Gastrocnemius medialis (tissue), 4 donors: ENCODE measurements around the gene ENO4. TPM values are rescaled to one million over a fixed set of nuclear protein-coding genes. Genes with fewer than 3 reads are reported as not detected.

Experiments used
- ATAC-seq, 2 donors: fragments of 150-250 bp; one replicate each; pipeline ENCODE4 v1.9.1; 2016
- DNase-seq, 2 donors: peaks; one replicate each; pipeline ENCODE4 v3.0.0-alpha.2; 2019
- H3K27ac ChIP-seq, 4 donors: fragments of 200-600 bp; sonication (generic); 1 replicate in 1 of 4; 2 replicates in 3 of 4; pipeline ENCODE4 v1.5.1; 2016 to 2018; ENCODE audit warnings: mild to moderate bottlenecking in 2 of 4, moderate library complexity in 1 of 4
- H3K27me3 ChIP-seq, 3 donors: fragments of 200-600 bp; sonication (generic) in 2 of 3; 1 replicate in 1 of 3; 2 replicates in 2 of 3; pipeline versions ENCODE4 v1.5.1 to v1.6.0; 2016 to 2019; ENCODE audit warnings: mild to moderate bottlenecking in 1 of 3, moderate library complexity in 1 of 3
- H3K36me3 ChIP-seq, 2 donors: fragments of 200-600 bp; sonication (generic) in 1 of 2; one replicate each; pipeline ENCODE4 v1.5.1; 2017 to 2018
- H3K4me1 ChIP-seq, 2 donors: fragments of 200-600 bp; sonication (generic) in 1 of 2; one replicate each; pipeline ENCODE4 v1.5.1; 2016 to 2017; ENCODE audit warnings: mild to moderate bottlenecking in 2 of 2
- H3K4me3 ChIP-seq, 4 donors: fragments of 200-600 bp; sonication (generic) in 3 of 4; 1 replicate in 1 of 4; 2 replicates in 3 of 4; pipeline ENCODE4 v1.5.1; 2016 to 2019; ENCODE audit warnings: mild to moderate bottlenecking in 2 of 4
- H3K9me3 ChIP-seq, 3 donors: fragments of 200-600 bp; sonication (generic) in 2 of 3; 1 replicate in 1 of 3; 2 replicates in 2 of 3; pipeline ENCODE4 v1.5.1; 2016 to 2019
- POLR2A ChIP-seq, 2 donors: fragments of 450-650 bp; IDR thresholded peaks; one replicate each; pipeline ENCODE4 v1.6.1; 2017; ENCODE audit warnings: antibody characterized with exemption in 2 of 2, mild to moderate bottlenecking in 2 of 2, moderate library complexity in 2 of 2
- in situ Hi-C, 4 donors: fragments of 200-750 bp; cut with MboI; loops; one replicate each; pipeline versions ENCODE4 v1.15.0 to v1.8.0; 2017; ENCODE audit warnings: low sequenced_read_pairs in 4 of 4
- intact Hi-C: fragments of 100-400 bp; cut with DNase I; formaldehyde crosslinking; loops from one replicate; pipeline ENCODE4 v1.15.1; 2023; ENCODE audit warnings: low total_unique reads
- total RNA-seq, 4 donors: library from RNA; depleted of rRNA; stranded (reverse); fragments of >200 nt; gene quantifications; one replicate each; pipeline versions ENCODE4 v1.1.0 to v1.2.3, GENCODE V29; 2016
- TF ChIP-seq, protein P1 (sequence below), 5 experiments: fragments of 450-650 bp in 3 of 5; fragments of 200-600 bp in 2 of 5; sonication (generic) in 2 of 5; IDR thresholded peaks in 4 of 5; conservative IDR thresholded peaks in 1 of 5; 1 replicate in 4 of 5; 2 replicates in 1 of 5; pipeline ENCODE4 v1.5.1; 2016 to 2019; ENCODE audit warnings: antibody characterized with exemption in 5 of 5, mild to moderate bottlenecking in 3 of 5, moderate library complexity in 3 of 5

ENO4 gene
- total RNA-seq, 4 donors from 2014 or later = not detected

DNA sequence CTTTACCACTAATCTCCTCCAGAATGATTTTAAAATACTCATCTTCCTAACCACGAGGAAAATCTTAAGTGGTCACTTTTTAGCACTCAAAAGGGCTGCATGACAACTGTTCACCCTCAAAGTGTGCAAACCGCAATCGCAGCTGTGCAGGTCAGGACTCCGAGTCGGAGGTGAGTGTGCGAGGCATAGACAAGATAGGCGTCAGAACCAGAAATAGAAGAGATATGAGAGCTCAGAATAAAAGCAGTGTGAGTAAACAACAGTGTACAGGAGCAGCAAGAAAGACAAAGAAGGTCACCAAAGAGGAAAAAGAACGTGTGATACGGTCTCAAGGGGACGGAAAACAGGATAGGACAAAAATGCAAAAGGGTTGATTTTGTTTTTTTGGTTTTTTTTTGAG is 17.5 kb upstream of the ENO4 start:
- intact Hi-C loops = no loop called here
- Histone ChIP-seq H3K27ac (no peak overlapping the region), H3K9me3 (no peaks in the 10 kb centered on the region), H3K4me3 (no peak overlapping the region), H3K27me3 (no peaks in the 10 kb centered on the region), H3K36me3 (no peaks in the 10 kb centered on the region), H3K4me1 (no peaks in the 10 kb centered on the region)
- no peak for TF ChIP-seq POLR2A (IDR thresholded peaks at IDR 0.05)
- TF ChIP-seq, protein P1, sequence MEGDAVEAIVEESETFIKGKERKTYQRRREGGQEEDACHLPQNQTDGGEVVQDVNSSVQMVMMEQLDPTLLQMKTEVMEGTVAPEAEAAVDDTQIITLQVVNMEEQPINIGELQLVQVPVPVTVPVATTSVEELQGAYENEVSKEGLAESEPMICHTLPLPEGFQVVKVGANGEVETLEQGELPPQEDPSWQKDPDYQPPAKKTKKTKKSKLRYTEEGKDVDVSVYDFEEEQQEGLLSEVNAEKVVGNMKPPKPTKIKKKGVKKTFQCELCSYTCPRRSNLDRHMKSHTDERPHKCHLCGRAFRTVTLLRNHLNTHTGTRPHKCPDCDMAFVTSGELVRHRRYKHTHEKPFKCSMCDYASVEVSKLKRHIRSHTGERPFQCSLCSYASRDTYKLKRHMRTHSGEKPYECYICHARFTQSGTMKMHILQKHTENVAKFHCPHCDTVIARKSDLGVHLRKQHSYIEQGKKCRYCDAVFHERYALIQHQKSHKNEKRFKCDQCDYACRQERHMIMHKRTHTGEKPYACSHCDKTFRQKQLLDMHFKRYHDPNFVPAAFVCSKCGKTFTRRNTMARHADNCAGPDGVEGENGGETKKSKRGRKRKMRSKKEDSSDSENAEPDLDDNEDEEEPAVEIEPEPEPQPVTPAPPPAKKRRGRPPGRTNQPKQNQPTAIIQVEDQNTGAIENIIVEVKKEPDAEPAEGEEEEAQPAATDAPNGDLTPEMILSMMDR (IDR thresholded peaks at IDR 0.05 in 4 of 5, conservative IDR thresholded peaks at IDR 0.05 in 1 of 5) = no peak
- in situ Hi-C loops = no loop called here
- no peak for ATAC-seq
- no peak for DNase-seq

DNA sequence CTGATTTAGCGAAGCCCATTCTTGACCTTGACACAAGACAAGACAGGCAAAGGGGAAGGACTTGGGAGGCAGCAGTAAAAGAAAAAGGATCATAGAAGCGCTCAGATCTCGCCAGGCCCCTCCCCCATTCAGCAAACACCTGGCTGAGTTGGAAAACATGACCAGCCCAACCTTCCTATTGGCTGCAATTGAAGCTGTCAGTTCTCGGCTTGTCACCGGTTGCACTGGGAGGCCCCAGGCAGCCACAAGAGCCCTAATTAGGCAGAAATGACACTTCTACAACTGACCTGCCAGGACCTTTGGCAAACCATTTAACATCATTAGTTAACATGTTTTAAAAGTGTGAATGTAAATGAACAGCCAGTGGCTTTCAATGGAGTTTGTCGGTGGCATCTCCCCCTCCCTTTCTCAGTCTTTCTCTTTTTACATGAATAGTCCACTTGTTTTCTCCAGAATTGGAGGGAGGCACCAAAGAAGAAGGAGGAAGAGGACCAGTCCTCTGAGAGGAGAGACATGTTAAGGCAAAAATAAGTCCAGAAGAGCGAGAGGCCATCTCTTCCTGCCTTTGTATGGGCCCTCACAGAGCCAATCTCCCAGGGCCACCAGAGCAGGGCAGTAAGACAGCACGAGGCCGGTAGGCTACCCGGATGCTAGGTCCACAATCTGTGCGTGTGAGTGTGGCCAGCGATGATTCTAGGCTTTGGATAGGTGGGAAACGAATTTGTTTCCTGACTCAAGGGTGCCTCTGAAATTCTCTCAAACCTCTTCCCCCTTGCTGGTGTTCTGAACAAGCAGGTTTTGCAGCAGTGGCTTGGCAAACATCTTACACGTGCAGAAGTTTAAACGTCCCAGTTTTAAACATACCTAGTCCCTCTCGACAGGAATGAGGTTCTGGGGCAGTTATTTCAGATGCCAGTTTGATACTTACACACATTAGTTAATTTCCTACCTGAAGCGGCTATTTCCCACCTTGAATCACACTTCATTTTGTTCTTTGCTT is 15.0 kb upstream of the ENO4 start:
- Histone ChIP-seq H3K4me1 (no peaks in the 10 kb centered on the region), H3K27ac (no peak overlapping the region), H3K9me3 (no peaks in the 10 kb centered on the region), H3K27me3 (no peaks in the 10 kb centered on the region), H3K4me3 (no peak overlapping the region), H3K36me3 (no peaks in the 10 kb centered on the region)
- intact Hi-C loops = no loop called here
- no peak for TF ChIP-seq POLR2A (IDR thresholded peaks at IDR 0.05)
- TF ChIP-seq, protein P1 (IDR thresholded peaks at IDR 0.05 in 4 of 5, conservative IDR thresholded peaks at IDR 0.05 in 1 of 5) = no peak
- ATAC-seq (no peak), DNase-seq (no peak)
- in situ Hi-C loops = no loop called here

DNA sequence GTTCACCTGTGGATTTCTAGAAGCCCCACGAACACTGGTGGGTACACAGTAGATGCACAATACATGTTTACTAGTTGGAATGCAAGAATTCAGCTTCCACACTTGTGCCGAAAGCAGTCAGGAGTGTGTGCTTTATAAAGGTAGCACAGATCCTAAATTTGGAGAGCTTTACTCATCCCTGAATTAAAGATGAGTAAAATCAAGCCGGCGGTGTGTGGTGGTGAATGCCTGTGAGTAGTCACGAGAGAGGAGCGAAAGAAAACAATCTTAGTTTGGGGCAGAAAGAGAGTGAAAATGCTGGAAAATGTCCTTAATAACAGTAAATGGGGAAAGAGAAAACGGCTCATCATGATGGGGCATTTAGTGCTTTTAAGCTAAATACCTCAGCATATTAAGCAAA is 13.6 kb upstream of the ENO4 start:
- TF ChIP-seq, protein P1 (IDR thresholded peaks at IDR 0.05 in 4 of 5, conservative IDR thresholded peaks at IDR 0.05 in 1 of 5) = no peak
- TF ChIP-seq POLR2A (IDR thresholded peaks at IDR 0.05) = no peak
- Histone ChIP-seq H3K4me1 (no peaks in the 10 kb centered on the region), H3K4me3 (no peak overlapping the region), H3K27me3 (no peaks in the 10 kb centered on the region), H3K36me3 (no peaks in the 10 kb centered on the region), H3K9me3 (no peaks in the 10 kb centered on the region), H3K27ac (no peak overlapping the region)
- intact Hi-C loops (no loop called here), in situ Hi-C loops (no loop called here)
- DNase-seq (no peak), ATAC-seq (no peak)

DNA sequence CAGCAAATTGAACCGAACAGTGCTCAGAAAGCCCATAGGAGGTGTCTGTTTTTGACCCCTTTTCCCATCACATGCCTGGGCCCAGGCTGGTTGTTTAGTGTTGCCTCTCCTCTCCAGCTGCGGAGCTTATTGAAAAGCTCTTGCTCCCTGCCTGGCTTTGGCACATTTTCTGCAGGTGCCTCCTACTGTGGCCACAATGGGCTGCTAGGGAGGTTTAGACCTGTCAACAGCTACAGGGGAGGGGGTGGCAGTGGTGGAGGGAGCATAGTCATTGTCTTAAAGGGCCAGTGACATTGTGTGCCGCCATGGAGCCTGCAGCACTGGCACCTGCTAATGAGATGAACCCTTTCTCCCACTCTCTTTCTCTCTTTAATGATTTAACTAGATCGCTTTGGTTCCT is 13.2 kb upstream of the ENO4 start:
- no peak for TF ChIP-seq POLR2A (IDR thresholded peaks at IDR 0.05)
- TF ChIP-seq, protein P1 (IDR thresholded peaks at IDR 0.05 in 4 of 5, conservative IDR thresholded peaks at IDR 0.05 in 1 of 5) = no peak
- DNase-seq (no peak), ATAC-seq (no peak)
- Histone ChIP-seq H3K4me3 (no peak overlapping the region), H3K4me1 (no peaks in the 10 kb centered on the region), H3K27me3 (no peaks in the 10 kb centered on the region), H3K27ac (no peak overlapping the region), H3K36me3 (no peaks in the 10 kb centered on the region), H3K9me3 (no peaks in the 10 kb centered on the region)
- in situ Hi-C loops = no loop called here
- intact Hi-C loops = no loop called here
